Kidney (tissue), 14 donors: Measurements from ENCODE around the gene CNNM2. TPM values are rescaled to one million over a fixed set of nuclear protein-coding genes. Genes with fewer than 3 reads are reported as not detected.
"Not testable (repeated sequence)": the region's sequence is repeated elsewhere in the genome, so short reads cannot be mapped to it uniquely, and the experiment has no call there.

ENCODE experiments used
- DNase-seq, 5 donors: peaks; one replicate each; pipeline ENCODE4 v3.0.0-alpha.2; 2013 to 2020
- FAIRE-seq: peaks from 2 replicates; lab custom pipeline; 2012; peaks lifted over from hg19 to GRCh38; lab: Jason Lieb, UNC
- H3K27ac ChIP-seq, 2 donors: one replicate each; pipeline ENCODE4 v1.7.0; 2013; ENCODE audit warnings: low read depth in 2 of 2, low read length in 2 of 2, inconsistent platforms in 1 of 2
- H3K27me3 ChIP-seq: one replicate; pipeline ENCODE4 v1.7.1; 2013; ENCODE audit warnings: low read length, inconsistent platforms; ENCODE audit not compliant: control insufficient read depth, insufficient read depth
- H3K36me3 ChIP-seq, 3 donors: one replicate each; pipeline versions ENCODE4 v1.7.0 to v1.7.1; 2013; ENCODE audit warnings: low read length in 3 of 3, control low read depth in 1 of 3, inconsistent platforms in 1 of 3; ENCODE audit not compliant: insufficient read depth in 3 of 3, control insufficient read depth in 2 of 3
- H3K4me1 ChIP-seq, 3 donors: one replicate each; pipeline versions ENCODE4 v1.7.0 to v1.7.1; 2013; ENCODE audit warnings: low read length in 3 of 3, inconsistent platforms in 1 of 3, low read depth in 1 of 3; ENCODE audit not compliant: control insufficient read depth in 2 of 3, insufficient read depth in 2 of 3
- H3K4me3 ChIP-seq, 3 donors: one replicate each; pipeline versions ENCODE4 v1.7.0 to v1.8.1; 2013; ENCODE audit warnings: low read length in 3 of 3, control low read depth in 1 of 3, inconsistent platforms in 1 of 3
- H3K9ac ChIP-seq, 3 donors: one replicate each; pipeline versions ENCODE4 v1.7.0 to v1.7.1; 2013; ENCODE audit warnings: low read length in 3 of 3, control low read depth in 1 of 3, inconsistent platforms in 1 of 3
- H3K9me3 ChIP-seq, 3 donors: one replicate each; pipeline versions ENCODE4 v1.7.0 to v1.7.1; 2013; ENCODE audit warnings: low read length in 3 of 3, control low read depth in 1 of 3, inconsistent platforms in 1 of 3; ENCODE audit not compliant: control insufficient read depth in 2 of 3, insufficient read depth in 1 of 3
- intact Hi-C: fragments of 100-400 bp; cut with DNase I; formaldehyde crosslinking; loops from one replicate; pipeline ENCODE4 v1.11.1; 2022
- polyA plus RNA-seq: library from polyadenylated mRNA; stranded (reverse); fragments of 350-450 nt; fragmentation: Illumina TruSeq; extraction: RNeasy Lipid Tissue Mini Kit (QIAGEN cat#74804); gene quantifications from one replicate; pipeline ENCODE4 v1.2.3, GENCODE V29; 2014; ENCODE audit warnings: low read depth, low replicate concordance; ENCODE audit not compliant: insufficient read depth
- total RNA-seq: library from RNA; stranded (reverse); fragmentation: NEBNext Ultra II Directional; extraction: Animal tissue kit (Norgen Biotek cat#: 25700); gene quantifications from one replicate; pipeline ENCODE4 v1.2.1, GENCODE V29; 2021
- TF ChIP-seq, protein P1 (sequence below): IDR thresholded peaks from 3 replicates; pipeline ENCODE4 v1.5.1; 2012; ENCODE audit warnings: mild to moderate bottlenecking, moderate library complexity, borderline replicate concordance; ENCODE audit not compliant: insufficient read depth; ENCODE audit errors: extremely low read depth
- donor health status: control.
- donor health status: control.
- donor health status: control.
- donor health status: control.
- donor health status: control.
- donor health status: DM: yes; HTN: yes; CAD: no.
- donor health status: Normal renal cell carcinoma (clear cell type).

The CNNM2 gene
- total and polyA plus RNA-seq, 2 donors from 2014 or later = 10.9 to 11.8 TPM

DNA sequence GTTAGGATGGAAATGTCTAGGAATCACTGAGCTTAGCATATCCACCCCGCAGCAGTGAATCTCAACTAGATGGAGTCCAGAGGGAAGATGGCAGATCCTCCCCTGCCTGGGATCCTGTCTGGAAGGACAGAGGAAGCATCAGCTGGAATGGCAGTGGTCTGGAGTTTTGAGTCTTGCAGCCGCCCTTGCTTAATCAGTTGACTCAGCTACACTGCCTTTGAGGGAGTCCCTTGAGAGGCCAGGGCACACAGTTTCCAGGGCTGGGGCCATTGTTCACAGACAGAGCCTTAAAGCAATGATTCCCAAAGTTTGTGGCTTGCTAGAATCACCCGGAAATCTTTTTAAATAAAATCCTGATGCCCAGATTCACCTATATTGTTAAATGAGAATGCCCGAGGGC is 146.9 kb downstream of the CNNM2 start:
- peaks cover 0 to 8% (median 4%) of the 10 kb centered on the region in 3 donors for H3K36me3 ChIP-seq
- FAIRE-seq = no peak
- H3K4me1 ChIP-seq = peaks cover 0 to 6% (median 0%) of the 10 kb centered on the region in 3 donors
- no peak overlapping the region for H3K4me3 ChIP-seq
- no peaks in the 10 kb centered on the region for H3K27me3 ChIP-seq
- H3K9ac ChIP-seq = no peak overlapping the region
- intact Hi-C loops = loop anchor here (5.0 kb wide), 1 partner anchor 148 kb away; the partner anchor contains the start of gene CNNM2
- H3K9me3 ChIP-seq = no peaks in the 10 kb centered on the region
- TF ChIP-seq, protein P1, sequence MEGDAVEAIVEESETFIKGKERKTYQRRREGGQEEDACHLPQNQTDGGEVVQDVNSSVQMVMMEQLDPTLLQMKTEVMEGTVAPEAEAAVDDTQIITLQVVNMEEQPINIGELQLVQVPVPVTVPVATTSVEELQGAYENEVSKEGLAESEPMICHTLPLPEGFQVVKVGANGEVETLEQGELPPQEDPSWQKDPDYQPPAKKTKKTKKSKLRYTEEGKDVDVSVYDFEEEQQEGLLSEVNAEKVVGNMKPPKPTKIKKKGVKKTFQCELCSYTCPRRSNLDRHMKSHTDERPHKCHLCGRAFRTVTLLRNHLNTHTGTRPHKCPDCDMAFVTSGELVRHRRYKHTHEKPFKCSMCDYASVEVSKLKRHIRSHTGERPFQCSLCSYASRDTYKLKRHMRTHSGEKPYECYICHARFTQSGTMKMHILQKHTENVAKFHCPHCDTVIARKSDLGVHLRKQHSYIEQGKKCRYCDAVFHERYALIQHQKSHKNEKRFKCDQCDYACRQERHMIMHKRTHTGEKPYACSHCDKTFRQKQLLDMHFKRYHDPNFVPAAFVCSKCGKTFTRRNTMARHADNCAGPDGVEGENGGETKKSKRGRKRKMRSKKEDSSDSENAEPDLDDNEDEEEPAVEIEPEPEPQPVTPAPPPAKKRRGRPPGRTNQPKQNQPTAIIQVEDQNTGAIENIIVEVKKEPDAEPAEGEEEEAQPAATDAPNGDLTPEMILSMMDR = no peak
- H3K27ac ChIP-seq = no peak overlapping the region
- DNase-seq = no peak

DNA sequence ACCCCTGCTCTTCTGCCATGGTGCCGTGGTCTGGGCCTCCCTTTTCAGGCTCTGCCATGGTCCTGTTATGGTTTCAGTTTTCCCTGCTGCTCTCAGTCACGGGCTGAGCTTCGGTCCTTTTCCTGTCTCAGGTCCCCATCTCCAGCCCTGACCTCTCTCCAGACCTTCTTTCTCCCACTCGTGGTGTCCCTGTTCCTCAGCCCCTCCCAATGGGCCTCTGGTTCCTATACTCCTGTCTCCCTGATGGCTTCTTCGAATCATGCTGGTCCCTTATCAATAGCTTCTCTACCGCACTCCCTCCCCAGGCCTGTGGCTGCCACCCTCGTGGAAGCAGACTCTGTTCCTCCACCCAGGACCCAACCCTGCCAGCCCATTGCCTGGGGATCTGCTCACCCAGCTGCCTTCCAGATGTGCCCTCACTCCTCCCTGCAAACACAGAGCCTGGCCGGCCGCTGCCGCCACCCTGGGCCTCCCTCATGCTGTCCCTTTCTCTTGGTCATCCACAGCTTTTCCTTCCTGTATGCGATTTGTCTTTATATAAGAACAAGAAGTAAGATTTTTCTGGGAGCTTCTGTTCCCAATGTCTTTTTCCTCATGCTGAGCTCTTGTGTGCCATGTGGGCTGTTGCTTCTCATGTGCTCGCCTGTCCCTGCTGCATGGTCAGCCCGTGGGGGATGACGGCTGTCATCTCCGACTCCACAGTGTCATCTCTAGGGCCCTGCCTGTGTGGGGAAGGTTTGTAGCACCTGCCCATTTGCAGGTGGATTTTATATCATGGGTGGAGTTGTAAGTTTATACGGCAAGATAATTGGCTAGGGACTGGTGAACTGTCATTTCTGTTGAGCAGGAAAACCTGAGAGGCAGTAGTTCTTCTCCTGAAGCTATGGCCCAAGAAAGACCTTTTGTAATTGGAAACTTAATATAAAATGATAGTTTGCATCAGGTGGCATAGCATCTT is 148.3 kb downstream of the CNNM2 start:
- Histone ChIP-seq H3K36me3 (peaks cover 0 to 8% (median 4%) of the 10 kb centered on the region in 3 donors), H3K27ac (no peak overlapping the region), H3K27me3 (no peaks in the 10 kb centered on the region), H3K4me1 (peaks cover 0 to 10% (median 0%) of the 10 kb centered on the region in 3 donors), H3K4me3 (no peak overlapping the region), H3K9ac (no peak overlapping the region), H3K9me3 (no peaks in the 10 kb centered on the region)
- DNase-seq (no peak), FAIRE-seq (no peak)
- TF ChIP-seq, protein P1 = no peak
- intact Hi-C loops = loop anchor here (5.0 kb wide), 1 partner anchor 149 kb away; the partner anchor contains the start of gene CNNM2

DNA sequence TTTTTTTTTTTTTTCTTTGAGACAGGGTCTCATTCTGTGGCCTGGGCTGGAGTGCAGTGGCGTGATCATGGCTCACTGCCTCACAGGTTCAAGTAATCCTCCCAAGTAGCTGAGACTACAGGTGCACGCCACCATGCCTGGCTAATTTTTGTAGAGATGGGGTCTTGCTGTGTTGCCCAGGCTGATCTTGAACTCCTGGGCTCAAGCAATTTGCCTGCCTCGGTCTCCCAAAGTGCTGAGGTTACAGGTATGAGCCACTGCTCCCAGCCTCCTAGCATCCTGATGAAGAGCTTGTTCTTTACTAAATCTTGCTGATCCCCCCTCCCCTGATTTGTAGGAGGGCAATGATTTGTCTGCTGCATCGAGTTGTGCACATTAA is 149.0 kb downstream of the CNNM2 start:
- not testable (repeated sequence) for H3K27me3 ChIP-seq, H3K9me3 ChIP-seq, DNase-seq, FAIRE-seq, H3K27ac ChIP-seq, H3K36me3 ChIP-seq, H3K9ac ChIP-seq, H3K4me3 ChIP-seq
- H3K4me1 ChIP-seq = peaks cover 0 to 12% (median 0%) of the 10 kb centered on the region in 3 donors
- intact Hi-C loops = loop anchor here (5.0 kb wide), 1 partner anchor 150 kb away; the partner anchor contains the start of gene CNNM2

DNA sequence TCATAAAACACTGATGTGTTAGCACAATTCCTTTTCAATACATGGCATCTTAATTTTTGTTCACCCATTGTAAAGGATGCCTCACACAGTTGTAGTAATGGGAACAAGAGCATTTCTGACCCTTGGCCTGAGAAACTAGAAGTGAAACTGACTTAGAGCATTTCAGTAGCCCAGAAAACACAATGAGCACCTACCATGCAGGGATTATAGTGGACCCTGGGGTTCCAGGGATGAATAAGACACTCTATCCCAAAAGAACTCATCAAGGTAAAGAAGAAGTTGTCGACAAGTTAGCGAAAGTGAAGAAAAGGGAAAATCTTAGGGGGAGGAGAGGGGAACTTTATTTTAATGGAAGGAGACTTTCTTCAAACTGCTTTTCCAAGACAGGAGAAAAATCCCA is 149.4 kb downstream of the CNNM2 start:
- Histone ChIP-seq H3K4me1 (peaks cover 0 to 12% (median 0%) of the 10 kb centered on the region in 3 donors), H3K36me3 (peaks cover 0 to 8% (median 8%) of the 10 kb centered on the region in 3 donors), H3K4me3 (no peak overlapping the region), H3K27ac (no peak overlapping the region), H3K9me3 (no peaks in the 10 kb centered on the region), H3K9ac (no peak overlapping the region), H3K27me3 (no peaks in the 10 kb centered on the region)
- intact Hi-C loops = loop anchor here (5.0 kb wide), 1 partner anchor 150 kb away; the partner anchor contains the start of gene CNNM2
- FAIRE-seq (no peak), DNase-seq (no peak)
- TF ChIP-seq, protein P1 = no peak
